HCT116 (cell line): Measurements from ENCODE around the gene RNF126. TPM values are rescaled to one million over a fixed set of nuclear protein-coding genes. Genes with fewer than 3 reads are reported as not detected.
A peak's percentile ranks its signal among the peaks of the same experiment; 100 is the strongest.

Experiments used
- ATAC-seq: fragments of 200-7000 bp; cut with Tn5 transposase; 2 replicates; pipeline ENCODE4 v1.9.1; 2020; ENCODE audit warnings: mild to moderate bottlenecking, moderate library complexity
- BruUV-seq: library from RNA; stranded (reverse); fragments of 400-500 nt; replicated peaks from 2 replicates; lab custom pipeline; 2021; lab: Mats Ljungman, UMichigan
- CTCF ChIA-PET: fragments of 300-600 bp; sonication (Branson Sonifier 250); formaldehyde crosslinking; loops from one replicate; lab custom pipeline; 2021; ENCODE audit warnings: antibody characterized with exemption; lab: Charles Lee
- POLR2A ChIA-PET: fragments of 300-600, 350-600 bp; sonication (Branson Sonifier 250); formaldehyde crosslinking; loops from one replicate; lab custom pipeline; 2021; ENCODE audit warnings: antibody characterized with exemption; lab: Charles Lee
- RAD21 ChIA-PET, 2 experiments: fragments of 300-600 bp; sonication (Branson Sonifier 250); formaldehyde crosslinking; loops; one replicate each; lab custom pipeline; 2023; ENCODE audit warnings: low total read pairs in 2 of 2; ENCODE audit not compliant: uncharacterized antibody in 2 of 2, unreplicated experiment in 2 of 2, low non-redundant PET in 1 of 2; lab: Charles Lee
- DNase-seq: peaks from one replicate; pipeline ENCODE4 v3.0.0-alpha.2; 2010; ENCODE audit warnings: low read depth, low spot score
- H2AFZ ChIP-seq: fragments of 200-600 bp; shearing (Covaris generic), sonication (generic); 2 replicates; pipeline ENCODE4 v1.6.1; 2017; ENCODE audit warnings: low read depth, mixed run types, mixed read lengths, antibody characterized with exemption, low read length; ENCODE audit not compliant: poor library complexity, severe bottlenecking
- H3K27ac ChIP-seq: 2 replicates; pipeline ENCODE4 v1.5.1; 2012; ENCODE audit warnings: low read depth, low read length
- H3K27me3 ChIP-seq: fragments of 200-600 bp; sonication (generic); 2 replicates; pipeline ENCODE4 v1.6.1; 2016; ENCODE audit warnings: mixed run types, low read length, mixed read lengths; ENCODE audit not compliant: insufficient read depth
- H3K36me3 ChIP-seq, 2 experiments: fragments of 200-500 bp in 1 of 2; fragments of 200-600 bp in 1 of 2; sonication (Bioruptor generic) in 1 of 2; sonication (generic) in 1 of 2; 2 replicates each; pipeline versions ENCODE4 v1.5.1 to v1.6.1; 2014 to 2016; ENCODE audit warnings: low read length in 2 of 2, inconsistent platforms in 1 of 2, mixed read lengths in 1 of 2, mixed run types in 1 of 2; ENCODE audit not compliant: insufficient read depth in 2 of 2, control insufficient read depth in 1 of 2
- H3K4me1 ChIP-seq, 2 experiments: fragments of 200-600 bp in 1 of 2; sonication (generic) in 1 of 2; 2 replicates each; pipeline versions ENCODE4 v1.5.1 to v1.6.1; 2012 to 2017; ENCODE audit warnings: low read length in 2 of 2, inconsistent platforms in 1 of 2, mild to moderate bottlenecking in 1 of 2, mixed read lengths in 1 of 2, mixed run types in 1 of 2, moderate library complexity in 1 of 2; ENCODE audit not compliant: insufficient read depth in 2 of 2, control insufficient read depth in 1 of 2
- H3K4me2 ChIP-seq: fragments of 200-600 bp; sonication (generic); 2 replicates; pipeline ENCODE4 v1.6.1; 2017; ENCODE audit warnings: mixed run types, low read length, mixed read lengths
- H3K4me3 ChIP-seq, 2 experiments: fragments of 200-600 bp in 1 of 2; sonication (generic) in 1 of 2; replicated peaks in 1 of 2; 2 replicates each; pipeline ENCODE4 v1.5.1; 2011 to 2016; ENCODE audit warnings: low read length in 2 of 2, control low read depth in 1 of 2, low read depth in 1 of 2, mild to moderate bottlenecking in 1 of 2, mixed read lengths in 1 of 2, mixed run types in 1 of 2
- H3K79me2 ChIP-seq: fragments of 200-600 bp; sonication (generic); 2 replicates; pipeline ENCODE4 v1.6.1; 2017; ENCODE audit warnings: mild to moderate bottlenecking, mixed run types, low read length, moderate library complexity, mixed read lengths; ENCODE audit not compliant: insufficient read depth
- H3K9ac ChIP-seq: fragments of 200-600 bp; sonication (generic); 2 replicates; pipeline ENCODE4 v1.6.1; 2016; ENCODE audit warnings: low read length, mixed read lengths
- H3K9me2 ChIP-seq: fragments of 200-600 bp; sonication (generic), shearing (Covaris generic); 2 replicates; pipeline ENCODE4 v1.6.1; 2017; ENCODE audit warnings: mixed run types, mild to moderate bottlenecking, moderate library complexity; ENCODE audit not compliant: insufficient read depth
- H3K9me3 ChIP-seq, 2 experiments: fragments of 200-500 bp in 1 of 2; fragments of 200-600 bp in 1 of 2; sonication (Bioruptor generic) in 1 of 2; sonication (generic) in 1 of 2; 2 replicates each; pipeline ENCODE4 v1.6.1; 2014 to 2017; ENCODE audit warnings: low read length in 2 of 2, mixed read lengths in 2 of 2, inconsistent platforms in 1 of 2, low read depth in 1 of 2, mild to moderate bottlenecking in 1 of 2, mixed run types in 1 of 2, moderate library complexity in 1 of 2; ENCODE audit not compliant: control insufficient read depth in 1 of 2, insufficient read depth in 1 of 2
- H4K20me1 ChIP-seq: fragments of 200-600 bp; sonication (generic), shearing (Covaris generic); 2 replicates; pipeline ENCODE4 v1.6.1; 2017; ENCODE audit warnings: mixed run types, mild to moderate bottlenecking, moderate library complexity; ENCODE audit not compliant: insufficient read depth
- ATF3 ChIP-seq: IDR thresholded peaks from 2 replicates; pipeline ENCODE4 v1.6.1; 2012
- CBX3 ChIP-seq: IDR thresholded peaks from 2 replicates; pipeline ENCODE4 v1.6.1; 2012; ENCODE audit warnings: low read depth
- CEBPB ChIP-seq: IDR thresholded peaks from 2 replicates; pipeline ENCODE4 v1.6.1; 2012; ENCODE audit warnings: low read depth
- CTCF ChIP-seq, 3 experiments: fragments of 200-600 bp in 1 of 3; sonication (generic) in 1 of 3; IDR thresholded peaks in 2 of 3; conservative IDR thresholded peaks in 1 of 3; 2 replicates each; pipeline ENCODE4 v1.5.1; 2012 to 2017; ENCODE audit warnings: low read depth in 2 of 3, low read length in 2 of 3, antibody characterized with exemption in 1 of 3, borderline replicate concordance in 1 of 3, control low read depth in 1 of 3, mild to moderate bottlenecking in 1 of 3, mixed read lengths in 1 of 3, mixed run types in 1 of 3, moderate library complexity in 1 of 3; ENCODE audit not compliant: insufficient read depth in 1 of 3
- ELF1 ChIP-seq: IDR thresholded peaks from 2 replicates; pipeline ENCODE4 v1.6.1; 2012; ENCODE audit warnings: low read depth, borderline replicate concordance
- EZH2 ChIP-seq: fragments of 200-600 bp; sonication (generic); IDR thresholded peaks from 2 replicates; pipeline ENCODE4 v1.6.1; 2017; ENCODE audit warnings: antibody characterized with exemption, mixed run types
- JUND ChIP-seq: IDR thresholded peaks from 2 replicates; pipeline ENCODE4 v1.6.1; 2012
- MAX ChIP-seq: IDR thresholded peaks from 2 replicates; pipeline ENCODE4 v1.6.1; 2012
- POLR2A ChIP-seq: IDR thresholded peaks from 2 replicates; pipeline ENCODE4 v1.7.0; 2011; ENCODE audit warnings: borderline replicate concordance; ENCODE audit not compliant: insufficient read depth, insufficient read length; ENCODE audit errors: extremely low read depth
- POLR2AphosphoS5 ChIP-seq: IDR thresholded peaks from 2 replicates; pipeline ENCODE4 v1.6.1; 2011; ENCODE audit warnings: mild to moderate bottlenecking, low read depth, low read length, moderate library complexity
- RAD21 ChIP-seq: IDR thresholded peaks from 2 replicates; pipeline ENCODE4 v1.6.1; 2012; ENCODE audit warnings: low read depth, mild to moderate bottlenecking
- REST ChIP-seq: IDR thresholded peaks from 2 replicates; pipeline ENCODE4 v1.6.1; 2012; ENCODE audit warnings: low read depth
- SP1 ChIP-seq: IDR thresholded peaks from 2 replicates; pipeline ENCODE4 v1.6.1; 2012; ENCODE audit warnings: low read depth
- SRF ChIP-seq: IDR thresholded peaks from 2 replicates; pipeline ENCODE4 v1.6.1; 2012; ENCODE audit warnings: low read depth
- TCF7L2 ChIP-seq: IDR thresholded peaks from 2 replicates; pipeline ENCODE4 v1.7.0; 2011; ENCODE audit warnings: borderline replicate concordance, inconsistent platforms; ENCODE audit not compliant: insufficient read depth, insufficient read length; ENCODE audit errors: extremely low read depth
- YY1 ChIP-seq: IDR thresholded peaks from 2 replicates; pipeline ENCODE4 v1.6.1; 2011; ENCODE audit warnings: low read length, low read depth, moderate library complexity, mild to moderate bottlenecking; ENCODE audit not compliant: insufficient replicate concordance; ENCODE audit errors: extremely low read depth
- ZBTB33 ChIP-seq: IDR thresholded peaks from 2 replicates; pipeline ENCODE4 v1.6.1; 2011; ENCODE audit warnings: mild to moderate bottlenecking, low read length, moderate library complexity; ENCODE audit not compliant: insufficient replicate concordance; ENCODE audit errors: extremely low read depth
- ZFX ChIP-seq: fragments of 450-650 bp; IDR thresholded peaks from 2 replicates; pipeline ENCODE4 v1.6.1; 2017
- ZNF274 ChIP-seq: fragments of 200-500 bp; sonication (Bioruptor generic); IDR thresholded peaks from 2 replicates; pipeline ENCODE4 v1.6.1; 2014; ENCODE audit warnings: mild to moderate bottlenecking, low read depth, low read length, inconsistent platforms
- intact Hi-C: fragments of 100-400 bp; cut with micrococcal nuclease; formaldehyde crosslinking; loops from 2 replicates; pipeline ENCODE4 v1.10.0; 2022
- total RNA-seq: library from RNA; stranded (reverse); gene quantifications from one replicate; pipeline ENCODE4 v1.2.1, GENCODE V29; 2021; ENCODE audit not compliant: unreplicated experiment

The RNF126 gene
- total RNA-seq, 1 experiment from 2014 or later, result 93.8 TPM

- no TSS peak for BruUV-seq
- H3K27me3 ChIP-seq, result no peaks in the 10 kb centered on the region
- intact Hi-C loops, result no loop called here
- POLR2A ChIA-PET, result no interaction called here
- peak overlapping the region; percentile 27 for H3K4me2 ChIP-seq
- H4K20me1 ChIP-seq, result no peaks in the 10 kb centered on the region
- H3K9me2 ChIP-seq, result no peaks in the 10 kb centered on the region
- ATAC-seq, result 0 out of 2 replicates have a peak, but pooled peaks have one; percentile 18
- no peak for DNase-seq
- no peaks in the 10 kb centered on the region for H3K36me3 ChIP-seq
- H3K4me1 ChIP-seq, result peaks cover 8 to 11% of the 10 kb centered on the region in 2 experiments; a peak in 3 of 4 replicates
- H3K9ac ChIP-seq, result no peak overlapping the region
- no peak overlapping the region for H2AFZ ChIP-seq
- no peak overlapping the region; the same call in 1 of the 2 replicates for H3K27ac ChIP-seq
- RAD21 ChIA-PET, result no interaction called here
- H3K4me3 ChIP-seq, result no peak overlapping the region
- H3K79me2 ChIP-seq, result no peaks in the 10 kb centered on the region
- TF ChIP-seq ELF1 (no peak), CBX3 (no peak), ZFX (no peak), RAD21 (no peak), POLR2AphosphoS5 (no peak), TCF7L2 (no peak), ZNF274 (no peak), EZH2 (no peak), CEBPB (no peak), REST (no peak), JUND (no peak), MAX (no peak), CTCF (IDR thresholded peaks at IDR 0.05 in 2 of 3, conservative IDR thresholded peaks at IDR 0.05 in 1 of 3; ENCODE audit: borderline replicate concordance in 1 of 3, insufficient read depth in 1 of 3, low read depth in 2 of 3, low read length in 2 of 3) (no peak), ZBTB33 (no peak), SP1 (no peak), SRF (no peak), POLR2A (no peak), ATF3 (no peak), YY1 (no peak)
- CTCF ChIA-PET, result no interaction called here
- H3K9me3 ChIP-seq, result no peaks in the 10 kb centered on the region
These were observed 54.6 kb downstream of the RNF126 start for GRCh38 chr19:608155-609003.
